Caco-2 (cell line): ENCODE results near the gene FADS3. TPM values are rescaled to one million over a fixed set of nuclear protein-coding genes. Genes with fewer than 3 reads are reported as not detected.

Source experiments
- BruUV-seq: library from RNA; stranded (reverse); fragments of 400-500 nt; replicated peaks from 2 replicates; lab custom pipeline; 2021; lab: Mats Ljungman, UMichigan
- CTCF ChIA-PET: fragments of 300-600 bp; sonication (Branson Sonifier 250); formaldehyde crosslinking; loops from one replicate; lab custom pipeline; 2022; ENCODE audit warnings: antibody characterized with exemption; lab: Charles Lee
- POLR2A ChIA-PET: fragments of 300-600 bp; sonication (Branson Sonifier 250); formaldehyde crosslinking; loops from one replicate; lab custom pipeline; 2022; ENCODE audit warnings: antibody characterized with exemption; lab: Charles Lee
- DNase-seq, 2 experiments: peaks; one replicate each; pipeline versions ENCODE4 v3.0.0 to v3.0.0-alpha.2; 2020 to 2022
- H3K27me3 ChIP-seq: replicated peaks from 2 replicates; pipeline ENCODE4 v1.6.0; 2011; ENCODE audit warnings: low read length; ENCODE audit not compliant: control insufficient read depth, insufficient read depth
- H3K36me3 ChIP-seq: 2 replicates; pipeline ENCODE4 v1.5.1; 2011; ENCODE audit warnings: low read length; ENCODE audit not compliant: control insufficient read depth, insufficient read depth
- H3K4me1 ChIP-seq: fragments of 250-450 bp; sonication (Bioruptor Pico); 2 replicates; pipeline ENCODE4 v1.5.1; 2020; ENCODE audit warnings: mild to moderate bottlenecking
- H3K4me3 ChIP-seq: 2 replicates; pipeline ENCODE4 v1.5.1; 2011; ENCODE audit warnings: low read depth, mild to moderate bottlenecking, control low read depth, low read length
- H3K9me3 ChIP-seq: fragments of 250-450 bp; sonication (Bioruptor Pico); 2 replicates; pipeline ENCODE4 v1.5.1; 2020; ENCODE audit warnings: mild to moderate bottlenecking, moderate library complexity
- H3K27ac Mint-ChIP-seq: one replicate; pipeline ENCODE4 v1.8.0; 2022; ENCODE audit warnings: mixed read lengths; ENCODE audit not compliant: unreplicated experiment
- H3K27me3 Mint-ChIP-seq: one replicate; pipeline ENCODE4 v1.8.0; 2022; ENCODE audit warnings: mixed read lengths; ENCODE audit not compliant: insufficient read depth, unreplicated experiment
- H3K36me3 Mint-ChIP-seq: one replicate; pipeline ENCODE4 v1.8.0; 2022; ENCODE audit warnings: mild to moderate bottlenecking, mixed read lengths; ENCODE audit not compliant: insufficient read depth, unreplicated experiment
- H3K4me1 Mint-ChIP-seq: one replicate; pipeline ENCODE4 v1.8.0; 2022; ENCODE audit warnings: low read depth, mixed read lengths; ENCODE audit not compliant: unreplicated experiment
- H3K4me3 Mint-ChIP-seq: one replicate; pipeline ENCODE4 v1.8.0; 2022; ENCODE audit warnings: mild to moderate bottlenecking, moderate library complexity, mixed read lengths; ENCODE audit not compliant: unreplicated experiment
- H3K9me3 Mint-ChIP-seq: one replicate; pipeline ENCODE4 v1.8.0; 2022; ENCODE audit warnings: mixed read lengths; ENCODE audit not compliant: unreplicated experiment
- intact Hi-C: fragments of 100-400 bp; cut with micrococcal nuclease; formaldehyde crosslinking; loops from one replicate; pipeline ENCODE4 v1.10.0; 2022; ENCODE audit not compliant: unreplicated experiment
- total RNA-seq: library from RNA; stranded (reverse); gene quantifications from 2 replicates; pipeline ENCODE4 v1.2.3, GENCODE V29; 2022
- TF ChIP-seq, protein P1 (sequence below), 2 experiments: fragments of 200-600 bp in 1 of 2; IDR thresholded peaks; 1 replicate in 1 of 2; 2 replicates in 1 of 2; pipeline versions ENCODE4 v1.5.1 to v1.8.0; 2011 to 2022; ENCODE audit warnings: antibody characterized with exemption in 1 of 2, control low read depth in 1 of 2, inconsistent platforms in 1 of 2, low read depth in 1 of 2, low read length in 1 of 2, mild to moderate bottlenecking in 1 of 2, moderate library complexity in 1 of 2; ENCODE audit not compliant: insufficient read depth in 1 of 2, severe bottlenecking in 1 of 2, unreplicated experiment in 1 of 2

Gene FADS3
- total RNA-seq, 1 experiment from 2014 or later, result 32.7 TPM

DNA sequence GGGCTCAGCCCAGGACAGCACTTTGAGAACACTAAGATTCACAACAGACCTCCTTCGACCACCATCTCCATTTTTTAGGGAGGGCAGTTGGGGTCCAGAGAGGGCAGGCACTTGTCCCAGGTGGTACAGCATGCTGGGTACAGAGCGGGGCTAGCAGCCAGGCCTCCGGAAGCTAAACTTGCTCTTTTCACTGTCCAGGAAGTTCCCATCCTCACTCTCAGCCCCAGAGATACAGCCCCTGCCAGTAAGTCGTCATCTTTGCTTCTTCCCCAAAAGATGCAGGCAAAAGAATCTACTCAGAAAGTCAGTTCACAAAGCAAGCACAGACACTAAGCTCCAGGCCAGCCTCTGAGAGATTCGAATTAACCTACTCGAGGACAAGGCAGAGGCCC is 32.7 kb upstream of the FADS3 start:
- CTCF ChIA-PET, result interaction anchor here (0.6 to 2.9 kb wide), 11 partner anchors 13 to 182 kb away, joined by 3 to 50 read pairs (median 5); no protein-coding TSS in a partner anchor
- BruUV-seq, result TSS peak; percentile 74
- peak overlapping the region; percentile 98 for H3K27ac Mint-ChIP-seq

DNA sequence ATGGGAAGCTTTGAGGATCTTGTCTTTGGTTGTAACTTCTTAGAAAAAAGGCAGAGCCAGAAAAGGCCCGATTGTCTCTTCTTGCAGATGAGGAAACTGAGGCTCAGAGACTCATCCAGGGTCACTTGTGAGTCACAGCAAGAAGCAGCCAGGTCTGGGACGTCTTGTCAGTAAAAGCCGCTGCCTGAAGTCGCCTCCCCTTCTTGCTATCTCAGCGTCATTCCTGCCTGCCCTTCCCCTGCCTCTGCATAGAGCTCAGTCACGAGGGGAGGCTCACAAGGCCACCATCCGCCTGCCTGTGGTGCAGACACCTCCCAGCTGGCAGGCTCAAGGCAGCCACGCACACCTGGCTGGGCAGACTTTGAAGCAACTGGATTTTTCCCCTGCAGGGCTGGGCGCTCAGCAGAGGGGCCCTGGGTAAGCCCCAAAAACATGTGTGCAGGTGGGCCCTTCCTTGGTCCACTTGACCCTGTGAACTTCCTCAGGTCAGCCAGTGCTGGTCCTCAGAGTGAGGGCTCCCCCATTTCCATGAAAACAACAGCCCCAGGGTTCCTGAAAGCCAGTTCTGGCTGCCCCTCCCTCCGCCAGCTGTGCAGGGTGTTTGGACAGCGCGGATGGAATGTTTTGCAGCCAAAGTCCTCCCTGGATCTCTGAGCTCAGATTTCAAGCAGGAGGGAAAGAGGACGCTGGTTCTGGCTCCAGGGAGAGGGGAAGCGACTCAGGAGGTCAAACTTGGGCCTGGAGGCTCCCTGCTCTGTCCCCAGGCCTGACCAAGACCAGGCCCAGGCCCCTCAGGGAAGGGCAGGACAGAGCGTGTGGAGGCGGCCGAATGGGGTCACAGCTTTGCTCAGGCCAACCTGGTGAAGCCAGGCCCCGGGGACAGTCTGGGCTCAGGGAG is 32.1 kb upstream of the FADS3 start:
- peak overlapping the region; percentile 98 for H3K27ac Mint-ChIP-seq
- H3K4me3 ChIP-seq, result no peak overlapping the region

More for the DNA sequence above, 32.7 kb upstream of the FADS3 start:
- H3K4me1 Mint-ChIP-seq, result peaks cover 43% of the 10 kb centered on the region
- H3K4me3 Mint-ChIP-seq, result peak overlapping the region; percentile 68
- H3K4me1 ChIP-seq, result peaks cover 48% of the 10 kb centered on the region
- DNase-seq, result no peak
- peaks cover 4% of the 10 kb centered on the region for H3K36me3 Mint-ChIP-seq
- intact Hi-C loops, result no loop called here
- no peaks in the 10 kb centered on the region for H3K27me3 ChIP-seq
- POLR2A ChIA-PET, result interaction anchor here (1.0 to 2.2 kb wide), 6 partner anchors 23 to 131 kb away, joined by 4 to 19 read pairs (median 8); partner anchors contain the start of genes BEST1, FEN1, FTH1 and TMEM258
- no peaks in the 10 kb centered on the region for H3K9me3 Mint-ChIP-seq
- TF ChIP-seq, protein P1, sequence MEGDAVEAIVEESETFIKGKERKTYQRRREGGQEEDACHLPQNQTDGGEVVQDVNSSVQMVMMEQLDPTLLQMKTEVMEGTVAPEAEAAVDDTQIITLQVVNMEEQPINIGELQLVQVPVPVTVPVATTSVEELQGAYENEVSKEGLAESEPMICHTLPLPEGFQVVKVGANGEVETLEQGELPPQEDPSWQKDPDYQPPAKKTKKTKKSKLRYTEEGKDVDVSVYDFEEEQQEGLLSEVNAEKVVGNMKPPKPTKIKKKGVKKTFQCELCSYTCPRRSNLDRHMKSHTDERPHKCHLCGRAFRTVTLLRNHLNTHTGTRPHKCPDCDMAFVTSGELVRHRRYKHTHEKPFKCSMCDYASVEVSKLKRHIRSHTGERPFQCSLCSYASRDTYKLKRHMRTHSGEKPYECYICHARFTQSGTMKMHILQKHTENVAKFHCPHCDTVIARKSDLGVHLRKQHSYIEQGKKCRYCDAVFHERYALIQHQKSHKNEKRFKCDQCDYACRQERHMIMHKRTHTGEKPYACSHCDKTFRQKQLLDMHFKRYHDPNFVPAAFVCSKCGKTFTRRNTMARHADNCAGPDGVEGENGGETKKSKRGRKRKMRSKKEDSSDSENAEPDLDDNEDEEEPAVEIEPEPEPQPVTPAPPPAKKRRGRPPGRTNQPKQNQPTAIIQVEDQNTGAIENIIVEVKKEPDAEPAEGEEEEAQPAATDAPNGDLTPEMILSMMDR (IDR thresholded peaks at IDR 0.05; ENCODE audit: insufficient read depth in 1 of 2, low read depth in 1 of 2, low read length in 1 of 2, severe bottlenecking in 1 of 2, unreplicated experiment in 1 of 2), result no peak
- H3K36me3 ChIP-seq, result no peaks in the 10 kb centered on the region
- no peaks in the 10 kb centered on the region for H3K9me3 ChIP-seq
- no peak overlapping the region for H3K4me3 ChIP-seq
- no peaks in the 10 kb centered on the region for H3K27me3 Mint-ChIP-seq

More for the DNA sequence above, 32.1 kb upstream of the FADS3 start:
- Histone ChIP-seq H3K4me1 (peaks cover 48% of the 10 kb centered on the region), H3K36me3 (no peaks in the 10 kb centered on the region), H3K9me3 (no peaks in the 10 kb centered on the region), H3K27me3 (no peaks in the 10 kb centered on the region)
- intact Hi-C loops, result loop anchor here (1.0 kb wide), 2 partner anchors 24 kb away; no protein-coding TSS in a partner anchor
- ChIA-PET POLR2A (interaction anchor here (0.5 to 2.2 kb wide), 12 partner anchors 8 to 1081 kb away, joined by 3 to 19 read pairs (median 5); partner anchors contain the start of genes BEST1, FEN1, FTH1 and TMEM258), CTCF (interaction anchor here (0.6 to 2.9 kb wide), 13 partner anchors 16 to 182 kb away, joined by 3 to 50 read pairs (median 5); no protein-coding TSS in a partner anchor)
- Mint-ChIP-seq H3K4me1 (peaks cover 49% of the 10 kb centered on the region), H3K36me3 (peaks cover 4% of the 10 kb centered on the region), H3K4me3 (peak overlapping the region; percentile 68), H3K27me3 (no peaks in the 10 kb centered on the region), H3K9me3 (no peaks in the 10 kb centered on the region)
- TF ChIP-seq, protein P1 (IDR thresholded peaks at IDR 0.05; ENCODE audit: insufficient read depth in 1 of 2, low read depth in 1 of 2, low read length in 1 of 2, severe bottlenecking in 1 of 2, unreplicated experiment in 1 of 2), result no peak
- BruUV-seq, result no TSS peak
- DNase-seq, result peak; percentile 89 to 92
